K562 (cell line): ENCODE data around the gene TBC1D5. TPM values are rescaled to one million over a fixed set of nuclear protein-coding genes. Genes with fewer than 3 reads are reported as not detected.

Experiments used
- ATAC-seq: fragments of 200-7000 bp; cut with Tn5 transposase; 3 replicates; pipeline ENCODE4 v1.9.1; 2020; ENCODE audit warnings: moderate library complexity
- BruUV-seq: library from RNA; stranded (reverse); fragments of 400-500 nt; replicated peaks from 2 replicates; lab custom pipeline; 2021; lab: Mats Ljungman, UMichigan
- CTCF ChIA-PET: fragments of 300-600 bp; formaldehyde crosslinking; extraction: SDS; loops from one replicate; lab custom pipeline; 2021; ENCODE audit warnings: low intra/inter-chr PET ratio; lab: Yijun Ruan, JAX
- POLR2A ChIA-PET: fragments of 300-600, 350-650 bp; sonication (Branson Sonifier 250); formaldehyde crosslinking; extraction: SDS; loops from one replicate; lab custom pipeline; 2021; ENCODE audit warnings: antibody characterized with exemption, inconsistent platforms; lab: Yijun Ruan, JAX
- DNase-seq, 4 experiments: peaks; one replicate each; pipeline versions ENCODE4 v3.0.0 to v3.0.0-alpha.2; 2011 to 2018; ENCODE audit warnings: low spot score in 3 of 4, mixed read lengths in 3 of 4; ENCODE audit errors: extremely low read depth in 1 of 4
- FAIRE-seq: peaks from 2 replicates; lab custom pipeline; 2011; peaks lifted over from hg19 to GRCh38; lab: Jason Lieb, UNC
- H2AFZ ChIP-seq: 2 replicates; pipeline ENCODE4 v1.6.0; 2011; ENCODE audit warnings: low read depth, low read length, control low read depth, inconsistent platforms
- H3K27ac ChIP-seq: fragments of 200-600 bp; 3 replicates; pipeline ENCODE4 v1.8.0; 2011; ENCODE audit warnings: low read depth, mild to moderate bottlenecking, control low read depth, inconsistent platforms, low read length, moderate library complexity, mixed read lengths; ENCODE audit errors: extremely low read depth
- H3K27me3 ChIP-seq, 2 experiments: fragments of 300-600 bp in 1 of 2; 2 replicates in 1 of 2; 3 replicates in 1 of 2; pipeline versions ENCODE4 v1.6.0 to v1.8.0; 2011; ENCODE audit warnings: inconsistent platforms in 2 of 2, low read length in 2 of 2, mild to moderate bottlenecking in 1 of 2, mixed read lengths in 1 of 2, moderate library complexity in 1 of 2; ENCODE audit not compliant: control insufficient read depth in 2 of 2, insufficient read depth in 2 of 2
- H3K36me3 ChIP-seq: fragments of 300-600 bp; 3 replicates; pipeline ENCODE4 v1.8.0; 2011; ENCODE audit warnings: mild to moderate bottlenecking, low read length, inconsistent platforms; ENCODE audit not compliant: control insufficient read depth, insufficient read depth
- H3K4me1 ChIP-seq, 2 experiments: fragments of 200-600 bp in 1 of 2; replicated peaks in 1 of 2; 2 replicates in 1 of 2; 3 replicates in 1 of 2; pipeline versions ENCODE4 v1.5.1 to v1.8.0; 2011; ENCODE audit warnings: inconsistent platforms in 2 of 2, low read length in 2 of 2, mild to moderate bottlenecking in 1 of 2, mixed read lengths in 1 of 2, moderate library complexity in 1 of 2; ENCODE audit not compliant: control insufficient read depth in 2 of 2, insufficient read depth in 2 of 2
- H3K4me2 ChIP-seq: 2 replicates; pipeline ENCODE4 v1.6.1; 2011; ENCODE audit warnings: low read length, control low read depth, inconsistent platforms, mixed read lengths; ENCODE audit not compliant: insufficient read depth
- H3K4me3 ChIP-seq: fragments of 200-600 bp; sonication (generic), shearing (Covaris generic); 2 replicates; pipeline ENCODE4 v1.5.1; 2016; ENCODE audit warnings: control low read depth, inconsistent platforms
- H3K79me2 ChIP-seq: fragments of 200-600 bp; 3 replicates; pipeline ENCODE4 v1.8.0; 2011; ENCODE audit warnings: low read length, inconsistent platforms; ENCODE audit not compliant: control insufficient read depth, insufficient read depth
- H3K9ac ChIP-seq, 2 experiments: 2 replicates each; pipeline versions ENCODE4 v1.6.0 to v1.6.1; 2011; ENCODE audit warnings: low read depth in 2 of 2, low read length in 2 of 2, control low read depth in 1 of 2, inconsistent platforms in 1 of 2, mild to moderate bottlenecking in 1 of 2, mixed read lengths in 1 of 2; ENCODE audit not compliant: insufficient read depth in 1 of 2
- H3K9me1 ChIP-seq: one replicate; pipeline ENCODE4 v1.6.0; 2011; ENCODE audit warnings: inconsistent platforms, mild to moderate bottlenecking, low read length, moderate library complexity; ENCODE audit not compliant: control insufficient read depth, insufficient read depth
- H3K9me3 ChIP-seq: replicated peaks from 2 replicates; pipeline ENCODE4 v1.5.1; 2011; ENCODE audit warnings: low read depth, low read length, inconsistent platforms; ENCODE audit not compliant: control insufficient read depth, insufficient read depth
- H4K20me1 ChIP-seq: replicated peaks from 2 replicates; pipeline ENCODE4 v1.6.1; 2011; ENCODE audit warnings: low read length, inconsistent platforms, mixed read lengths; ENCODE audit not compliant: control insufficient read depth, insufficient read depth
- BDP1 ChIP-seq: IDR thresholded peaks from 3 replicates; pipeline ENCODE4 v1.6.1; 2011; ENCODE audit not compliant: insufficient read length, insufficient read depth
- C11orf30 ChIP-seq: fragments of 450-650 bp; IDR thresholded peaks from 2 replicates; pipeline ENCODE4 v1.6.1; 2016; ENCODE audit warnings: low read depth, mild to moderate bottlenecking
- MAFF ChIP-seq: IDR thresholded peaks from 2 replicates; pipeline ENCODE4 v1.6.1; 2012; ENCODE audit warnings: low read length, improper control_type of control experiment
- MAFG ChIP-seq: fragments of 450-650 bp; conservative IDR thresholded peaks from 2 replicates; pipeline ENCODE4 v1.6.1; 2016; ENCODE audit warnings: missing genetic modification characterization, missing compliant biosample characterization
- MAFK ChIP-seq: IDR thresholded peaks from 2 replicates; pipeline ENCODE4 v1.6.1; 2011; ENCODE audit warnings: low read length, improper control_type of control experiment
- ZNF184 ChIP-seq: sonication (generic); formaldehyde crosslinking; IDR thresholded peaks from 2 replicates; pipeline ENCODE4 v1.5.0; 2020; ENCODE audit warnings: missing genetic modification reagents
- ZNF316 ChIP-seq: fragments of 450-650 bp; IDR thresholded peaks from 2 replicates; pipeline ENCODE4 v1.6.1; 2016
- WGBS: fragments of 100-300 bp; shearing (Covaris generic); methylation state at CpG from one replicate; pipeline ENCODE4 v1.1.6; 2016; ENCODE audit warnings: low coverage, mixed read lengths; ENCODE audit not compliant: insufficient coverage; ENCODE audit errors: missing lambda C conversion rate; 5-methylcytosine and 5-hydroxymethylcytosine counted together
- in situ Hi-C: fragments of 300-500 bp; cut with MboI; formaldehyde crosslinking; loops from 4 replicates; pipeline ENCODE4 v1.15.0; 2018; ENCODE audit warnings: inconsistent platforms, mixed read lengths
- intact Hi-C: fragments of 100-400 bp; cut with micrococcal nuclease; formaldehyde crosslinking; loops from 2 replicates; pipeline ENCODE4 v1.14.2; 2022
- polyA plus RNA-seq, 8 experiments: library from polyadenylated mRNA; depleted of rRNA in 4 of 8; stranded (reverse) in 5 of 8; unstranded in 3 of 8; fragments of >200 nt; fragmentation: Nextera tagmentation in 2 of 8; fragmentation: Illumina TruSeq in 1 of 8; extraction: Ambion mirVana in 2 of 8; extraction: Trizol in 1 of 8; gene quantifications; 2 replicates each; pipeline versions ENCODE4 v1.2.1 to v1.2.3, GENCODE V29; 2011 to 2014; ENCODE audit warnings: inconsistent platforms in 1 of 8, missing spikeins in 1 of 8
- total RNA-seq, 7 experiments: library from RNA; depleted of rRNA in 6 of 7; stranded (reverse); fragments of >200 nt in 6 of 7; fragmentation: Illumina TruSeq in 2 of 7; extraction: Trizol in 2 of 7; gene quantifications; 2 replicates each; pipeline versions ENCODE4 v1.2.1 to v1.2.3, GENCODE V29; 2011 to 2021; ENCODE audit warnings: low replicate concordance in 1 of 7
- TF ChIP-seq, protein P1 (sequence below): fragments of 250-450 bp; sonication (Bioruptor Pico); IDR thresholded peaks from 2 replicates; pipeline ENCODE4 v1.5.0; 2022; ENCODE audit warnings: mild to moderate bottlenecking
- TF ChIP-seq, protein P2 (sequence below), 2 experiments: fragments of 450-650 bp; IDR thresholded peaks; 2 replicates each; pipeline ENCODE4 v1.6.1; 2016

TBC1D5 gene
- total and polyA plus RNA-seq, 9 of the 15 experiments (the other 6 are each of a cell fraction or from before 2014, with no cell fraction given), result 2.9 to 38.1 (median 25.6) TPM

DNA sequence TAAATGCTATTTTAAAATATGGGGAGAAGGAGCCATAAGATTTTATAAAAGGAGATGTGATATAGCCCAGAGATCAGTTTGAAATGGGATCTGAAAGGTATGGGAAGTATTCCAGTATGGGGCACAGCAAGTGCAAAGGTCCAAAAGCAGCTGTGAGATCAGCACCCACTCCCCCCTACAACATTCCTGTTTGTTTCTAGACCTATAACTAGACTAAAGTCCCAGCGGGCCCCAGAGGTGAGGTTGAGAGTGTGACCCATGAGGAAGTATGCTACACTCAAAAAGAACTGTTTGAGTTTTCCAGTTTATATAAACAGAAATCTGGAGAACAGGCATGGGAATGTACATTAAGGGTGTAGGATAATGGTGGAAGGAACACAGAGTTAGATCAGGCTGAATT is 152.5 kb downstream of the TBC1D5 start:
- no peak for FAIRE-seq
- H2AFZ ChIP-seq, result no peak overlapping the region
- POLR2A ChIA-PET, result no interaction called here

DNA sequence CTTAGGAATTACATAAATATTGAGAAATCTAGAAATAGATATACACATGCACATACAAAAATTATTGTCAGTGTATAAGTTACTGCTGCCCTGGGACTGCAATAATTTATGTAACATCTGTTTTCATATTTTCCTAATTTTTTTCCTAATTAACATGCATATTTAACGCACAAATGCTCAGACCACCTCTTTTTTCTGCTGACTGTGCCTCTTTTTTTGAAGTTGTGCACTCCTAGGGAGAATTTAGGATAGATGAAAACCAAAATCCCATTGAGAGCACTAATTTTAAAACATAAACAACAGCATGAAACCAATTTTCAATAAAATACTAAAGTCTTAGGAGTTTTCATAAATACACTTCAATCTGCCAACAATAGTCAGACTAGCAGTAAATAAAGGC is 154.0 kb downstream of the TBC1D5 start:
- no peak overlapping the region for H3K27ac ChIP-seq
- intact Hi-C loops, result no loop called here
- peak; percentile 65; the same call in 1 of the 2 replicates for TF ChIP-seq ZNF316
- peak; percentile 60 for TF ChIP-seq MAFF
- peak; percentile 58; the same call in 1 of the 2 replicates for TF ChIP-seq MAFK
- TF ChIP-seq MAFG, result 0 out of 2 replicates have a peak, but pooled peaks have one; percentile 27
- TF ChIP-seq BDP1, result no peak
- TF ChIP-seq, protein P1, sequence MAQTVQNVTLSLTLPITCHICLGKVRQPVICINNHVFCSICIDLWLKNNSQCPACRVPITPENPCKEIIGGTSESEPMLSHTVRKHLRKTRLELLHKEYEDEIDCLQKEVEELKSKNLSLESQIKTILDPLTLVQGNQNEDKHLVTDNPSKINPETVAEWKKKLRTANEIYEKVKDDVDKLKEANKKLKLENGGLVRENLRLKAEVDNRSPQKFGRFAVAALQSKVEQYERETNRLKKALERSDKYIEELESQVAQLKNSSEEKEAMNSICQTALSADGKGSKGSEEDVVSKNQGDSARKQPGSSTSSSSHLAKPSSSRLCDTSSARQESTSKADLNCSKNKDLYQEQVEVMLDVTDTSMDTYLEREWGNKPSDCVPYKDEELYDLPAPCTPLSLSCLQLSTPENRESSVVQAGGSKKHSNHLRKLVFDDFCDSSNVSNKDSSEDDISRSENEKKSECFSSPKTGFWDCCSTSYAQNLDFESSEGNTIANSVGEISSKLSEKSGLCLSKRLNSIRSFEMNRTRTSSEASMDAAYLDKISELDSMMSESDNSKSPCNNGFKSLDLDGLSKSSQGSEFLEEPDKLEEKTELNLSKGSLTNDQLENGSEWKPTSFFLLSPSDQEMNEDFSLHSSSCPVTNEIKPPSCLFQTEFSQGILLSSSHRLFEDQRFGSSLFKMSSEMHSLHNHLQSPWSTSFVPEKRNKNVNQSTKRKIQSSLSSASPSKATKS (CRISPR knock-in tag), result no peak
- TF ChIP-seq C11orf30, result 0 out of 2 replicates have a peak, but pooled peaks have one; percentile 42
- H3K9me3 ChIP-seq, result no peaks in the 10 kb centered on the region
- H3K27me3 ChIP-seq, result no peaks in the 10 kb centered on the region
- ChIA-PET POLR2A (no interaction called here), CTCF (no interaction called here)
- H3K4me1 ChIP-seq, result no peaks in the 10 kb centered on the region
- no peaks in the 10 kb centered on the region for H4K20me1 ChIP-seq
- no peak for ATAC-seq
- H3K36me3 ChIP-seq, result no peaks in the 10 kb centered on the region
- no peaks in the 10 kb centered on the region for H3K79me2 ChIP-seq
- DNase-seq, result no peak
- no peaks in the 10 kb centered on the region for H3K9me1 ChIP-seq
- 5% methylated on average over 1 of the region's 1 CpG for WGBS
- BruUV-seq, result no TSS peak
- H3K4me2 ChIP-seq, result no peak overlapping the region
- no peak for FAIRE-seq
- H2AFZ ChIP-seq, result no peak overlapping the region
- no peak overlapping the region for H3K9ac ChIP-seq
- H3K4me3 ChIP-seq, result no peak overlapping the region
- in situ Hi-C loops, result no loop called here

More for the DNA sequence above, 152.5 kb downstream of the TBC1D5 start:
- H3K4me2 ChIP-seq, result no peak overlapping the region
- no peaks in the 10 kb centered on the region for H3K9me3 ChIP-seq
- in situ Hi-C loops (no loop called here), intact Hi-C loops (no loop called here)
- H3K9ac ChIP-seq, result no peak overlapping the region
- CTCF ChIA-PET, result no interaction called here
- H3K4me3 ChIP-seq, result no peak overlapping the region
- DNase-seq (no peak), ATAC-seq (no peak)
- no peak for TF ChIP-seq ZNF184
- TF ChIP-seq, protein P2, sequence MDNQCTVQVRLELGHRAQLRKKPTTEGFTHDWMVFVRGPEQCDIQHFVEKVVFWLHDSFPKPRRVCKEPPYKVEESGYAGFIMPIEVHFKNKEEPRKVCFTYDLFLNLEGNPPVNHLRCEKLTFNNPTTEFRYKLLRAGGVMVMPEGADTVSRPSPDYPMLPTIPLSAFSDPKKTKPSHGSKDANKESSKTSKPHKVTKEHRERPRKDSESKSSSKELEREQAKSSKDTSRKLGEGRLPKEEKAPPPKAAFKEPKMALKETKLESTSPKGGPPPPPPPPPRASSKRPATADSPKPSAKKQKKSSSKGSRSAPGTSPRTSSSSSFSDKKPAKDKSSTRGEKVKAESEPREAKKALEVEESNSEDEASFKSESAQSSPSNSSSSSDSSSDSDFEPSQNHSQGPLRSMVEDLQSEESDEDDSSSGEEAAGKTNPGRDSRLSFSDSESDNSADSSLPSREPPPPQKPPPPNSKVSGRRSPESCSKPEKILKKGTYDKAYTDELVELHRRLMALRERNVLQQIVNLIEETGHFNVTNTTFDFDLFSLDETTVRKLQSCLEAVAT (IDR thresholded peaks at IDR 0.05), result no peak
- no peak overlapping the region for H3K27ac ChIP-seq
- H3K27me3 ChIP-seq, result no peaks in the 10 kb centered on the region
- no peaks in the 10 kb centered on the region for H3K79me2 ChIP-seq
- no peaks in the 10 kb centered on the region for H3K9me1 ChIP-seq
- 33% methylated on average over 1 of the region's 1 CpG for WGBS
- H3K4me1 ChIP-seq, result no peaks in the 10 kb centered on the region
- H4K20me1 ChIP-seq, result no peaks in the 10 kb centered on the region
- H3K36me3 ChIP-seq, result no peaks in the 10 kb centered on the region
- BruUV-seq, result no TSS peak
